Nephron (organoid): ENCODE measurements around the gene EEF1G.

Source experiments
- H3K27ac Mint-ChIP-seq, 3 experiments: 2 replicates each; pipeline ENCODE4 v1.8.0; 2020; ENCODE audit warnings: mixed read lengths in 3 of 3, mild to moderate bottlenecking in 2 of 3, moderate library complexity in 1 of 3
- H3K27me3 Mint-ChIP-seq: 2 replicates; pipeline ENCODE4 v1.8.0; 2021; ENCODE audit warnings: low read depth, mild to moderate bottlenecking, moderate library complexity, mixed read lengths
- H3K36me3 Mint-ChIP-seq: 2 replicates; pipeline ENCODE4 v1.8.0; 2020; ENCODE audit warnings: low read depth, mixed read lengths
- H3K4me1 Mint-ChIP-seq: 2 replicates; pipeline ENCODE4 v1.8.0; 2020; ENCODE audit warnings: mixed read lengths
- H3K4me3 Mint-ChIP-seq, 3 experiments: 2 replicates each; pipeline ENCODE4 v1.8.0; 2020; ENCODE audit warnings: mild to moderate bottlenecking in 3 of 3, mixed read lengths in 3 of 3, moderate library complexity in 2 of 3
- H3K9me3 Mint-ChIP-seq: 2 replicates; pipeline ENCODE4 v1.8.0; 2020; ENCODE audit warnings: mixed read lengths
- CTCF ChIP-seq, 3 experiments: fragments of 200-600 bp; sonication (generic); IDR thresholded peaks; one replicate each; pipeline ENCODE4 v1.5.0; 2021; ENCODE audit warnings: antibody characterized with exemption in 3 of 3; ENCODE audit not compliant: unreplicated experiment in 3 of 3

The EEF1G gene

GRCh38 chr11:62595124-62595523 lies 21.4 kb upstream of the EEF1G start:
- Mint-ChIP-seq H3K27me3 (peaks cover 4% of the 10 kb centered on the region), H3K4me1 (peaks cover 38% of the 10 kb centered on the region), H3K27ac (peak overlapping the region in 1 of 3 experiments; percentile 35), H3K36me3 (peaks cover 63% of the 10 kb centered on the region), H3K9me3 (no peaks in the 10 kb centered on the region), H3K4me3 (peak overlapping the region in 1 of 3 experiments; percentile 32)
- TF ChIP-seq CTCF (IDR thresholded peaks at IDR 0.05; ENCODE audit: unreplicated experiment in 3 of 3), result no peak

DNA sequence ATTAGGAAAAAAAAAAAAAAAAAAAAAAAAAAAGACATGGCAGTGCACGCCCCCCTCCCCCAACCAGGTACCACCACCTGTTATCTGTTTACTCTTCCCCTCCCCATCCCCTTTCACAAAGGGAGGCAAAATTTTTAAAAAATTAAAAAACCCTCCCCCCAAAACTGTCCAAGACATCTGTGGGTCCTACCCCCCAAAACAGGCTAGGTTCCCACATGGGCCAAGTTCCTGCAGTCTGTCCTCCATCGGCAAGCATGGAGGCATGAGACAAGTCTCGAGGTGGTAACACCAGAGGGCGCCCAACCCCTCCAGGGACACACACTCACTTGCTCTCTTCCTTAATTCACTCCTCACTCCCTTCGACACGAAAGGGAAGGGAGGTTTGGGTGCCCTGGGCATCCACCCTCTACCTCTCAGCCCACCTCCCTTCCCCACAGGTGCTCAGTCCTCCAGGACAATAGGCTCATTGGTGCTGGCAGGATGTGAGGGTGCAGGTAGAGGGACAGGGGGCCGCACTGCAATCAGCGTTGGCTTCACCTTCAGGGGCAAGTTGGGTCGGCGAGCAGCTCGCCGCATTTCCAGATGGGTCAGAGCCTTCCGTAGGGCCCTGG lies 19.8 kb upstream of the EEF1G start:
- peaks cover 52% of the 10 kb centered on the region for H3K36me3 Mint-ChIP-seq

DNA sequence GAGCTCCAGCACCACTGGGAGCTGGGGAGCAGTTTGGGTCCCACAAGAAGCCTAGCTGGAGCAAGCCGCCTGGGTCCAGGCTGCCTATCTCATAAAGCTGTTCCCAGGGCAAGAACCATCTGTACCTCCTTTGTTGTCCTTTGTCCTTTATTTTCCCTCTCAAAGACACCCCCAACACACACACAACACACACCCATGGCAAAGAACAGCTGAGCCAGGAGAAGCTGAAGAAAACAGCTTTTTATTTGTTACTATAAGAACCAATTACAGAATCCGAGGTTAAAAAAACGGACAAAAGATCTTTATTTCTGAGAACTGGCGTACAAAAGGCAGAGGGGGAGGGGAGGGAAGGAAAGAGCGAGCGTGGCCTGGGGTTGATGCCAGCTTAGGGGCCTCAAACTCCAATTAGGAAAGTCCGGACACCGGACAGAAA lies 19.3 kb upstream of the EEF1G start:
- Mint-ChIP-seq H3K9me3 (no peaks in the 10 kb centered on the region), H3K27ac (peak overlapping the region in 2 of 3 experiments; percentile 39 to 54), H3K27me3 (no peaks in the 10 kb centered on the region), H3K36me3 (peaks cover 48% of the 10 kb centered on the region), H3K4me1 (peaks cover 21% of the 10 kb centered on the region), H3K4me3 (peak overlapping the region; percentile 4 to 56 (median 51))
- no peak for TF ChIP-seq CTCF (IDR thresholded peaks at IDR 0.05; ENCODE audit: unreplicated experiment in 3 of 3)

More for the DNA sequence above, 19.8 kb upstream of the EEF1G start:
- peak overlapping the region; percentile 53 to 64 (median 54) for H3K27ac Mint-ChIP-seq
- H3K27me3 Mint-ChIP-seq, result no peaks in the 10 kb centered on the region
- H3K4me3 Mint-ChIP-seq, result peak overlapping the region; percentile 74 to 85 (median 79)
- H3K4me1 Mint-ChIP-seq, result peaks cover 22% of the 10 kb centered on the region
- peak; percentile 39 to 56 (median 40) for TF ChIP-seq CTCF (IDR thresholded peaks at IDR 0.05; ENCODE audit: unreplicated experiment in 3 of 3)
- H3K9me3 Mint-ChIP-seq, result no peaks in the 10 kb centered on the region

DNA sequence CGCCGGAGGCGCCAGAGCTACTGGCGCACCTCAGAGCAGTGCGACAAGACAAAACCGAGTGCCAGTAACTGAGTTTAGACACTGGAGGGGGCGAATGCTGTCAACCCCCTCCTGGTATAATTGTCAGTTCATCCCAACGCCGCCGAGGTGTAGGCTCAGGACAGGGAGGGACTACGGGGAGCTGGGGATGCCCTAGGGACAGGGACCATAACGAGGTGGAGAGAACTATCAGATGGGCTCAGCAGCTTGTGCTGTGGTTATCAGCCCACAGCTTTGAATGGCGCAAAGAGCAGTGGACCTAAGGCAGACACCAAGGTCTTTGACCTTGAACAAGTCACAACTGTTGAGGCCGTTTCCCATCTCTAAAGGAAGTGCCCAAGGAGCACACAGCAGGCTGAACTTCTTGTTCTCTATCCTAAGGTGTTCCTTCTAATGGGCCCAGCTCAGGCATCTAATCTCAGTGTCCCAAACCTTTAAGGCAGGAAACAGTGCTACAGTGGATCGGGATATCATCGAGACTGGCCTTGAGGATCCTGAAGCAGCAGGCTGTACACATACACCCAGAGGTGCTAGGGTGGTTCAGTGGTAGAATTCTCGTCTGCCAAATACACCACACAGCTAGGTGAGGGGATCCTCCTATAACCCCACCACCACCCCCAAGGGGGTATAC lies 18.6 kb upstream of the EEF1G start:
- no peak for TF ChIP-seq CTCF (IDR thresholded peaks at IDR 0.05; ENCODE audit: unreplicated experiment in 3 of 3)
- Mint-ChIP-seq H3K4me1 (peaks cover 21% of the 10 kb centered on the region), H3K27ac (peak overlapping the region; percentile 91 to 95 (median 93)), H3K4me3 (peak overlapping the region; percentile 93 to 97 (median 94)), H3K9me3 (no peaks in the 10 kb centered on the region), H3K27me3 (no peaks in the 10 kb centered on the region), H3K36me3 (peaks cover 43% of the 10 kb centered on the region)

- Mint-ChIP-seq H3K27ac (peak within 1 kb of the TSS; percentile 91 to 95 (median 93)), H3K27me3 (no peaks in the 10 kb centered on the region), H3K4me1 (peaks cover 21% of the 10 kb centered on the region), H3K9me3 (no peaks in the 10 kb centered on the region), H3K4me3 (peak within 1 kb of the TSS; percentile 93 to 97 (median 94)), H3K36me3 (peaks cover 38% of the 10 kb centered on the region)
- no peak for TF ChIP-seq CTCF (IDR thresholded peaks at IDR 0.05; ENCODE audit: unreplicated experiment in 3 of 3)
Observed at GRCh38 chr11:62591448-62592145, 17.9 kb upstream of the EEF1G start, which contains the start of gene TUT1. Gene TUT1, minus strand, starts transcription at chr11:62591523. Its CDS starts 38 bp downstream, at chr11:62591485.
